ENCODE measurements around the gene CACNG1.

CACNG1 gene

DNA sequence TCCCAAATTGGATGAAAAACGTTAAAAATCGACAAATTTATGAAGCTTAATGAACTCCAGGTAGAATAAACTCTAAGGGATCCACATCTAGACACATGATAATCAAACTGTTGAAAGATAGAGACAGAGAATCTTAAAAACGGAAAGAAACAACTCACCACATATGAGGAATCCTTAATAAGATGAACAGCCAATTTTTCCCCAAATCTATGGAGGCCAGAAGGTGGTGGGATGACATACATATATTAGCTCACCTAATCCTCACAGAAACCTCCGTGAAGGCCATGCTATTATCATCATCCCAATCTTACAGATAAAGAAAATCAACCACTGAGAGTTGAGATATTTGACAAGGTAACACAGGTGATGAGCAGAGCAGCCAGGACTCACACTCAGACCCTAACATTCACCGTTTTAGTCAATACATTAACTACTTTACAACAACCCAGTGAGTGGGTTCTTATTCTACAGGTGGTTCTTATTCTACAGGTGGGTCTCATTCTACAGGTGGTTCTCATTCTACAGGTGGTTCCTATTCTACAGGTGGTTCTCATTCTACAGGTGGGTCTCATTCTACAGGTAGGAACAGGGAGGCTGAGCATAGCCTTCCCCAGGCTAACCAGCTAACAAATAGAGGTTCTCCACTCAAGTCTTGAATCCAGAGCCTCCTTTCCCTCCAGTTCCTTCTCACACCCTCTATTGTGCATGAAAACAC lies 4.8 kb downstream of the CACNG1 start:
- DNase-seq (ENCODE audit: low read depth, low spot score), result no peak
- H3K4me3 ChIP-seq (ENCODE audit: low read depth, low read length), result no peak overlapping the region
- TF ChIP-seq, protein P1, sequence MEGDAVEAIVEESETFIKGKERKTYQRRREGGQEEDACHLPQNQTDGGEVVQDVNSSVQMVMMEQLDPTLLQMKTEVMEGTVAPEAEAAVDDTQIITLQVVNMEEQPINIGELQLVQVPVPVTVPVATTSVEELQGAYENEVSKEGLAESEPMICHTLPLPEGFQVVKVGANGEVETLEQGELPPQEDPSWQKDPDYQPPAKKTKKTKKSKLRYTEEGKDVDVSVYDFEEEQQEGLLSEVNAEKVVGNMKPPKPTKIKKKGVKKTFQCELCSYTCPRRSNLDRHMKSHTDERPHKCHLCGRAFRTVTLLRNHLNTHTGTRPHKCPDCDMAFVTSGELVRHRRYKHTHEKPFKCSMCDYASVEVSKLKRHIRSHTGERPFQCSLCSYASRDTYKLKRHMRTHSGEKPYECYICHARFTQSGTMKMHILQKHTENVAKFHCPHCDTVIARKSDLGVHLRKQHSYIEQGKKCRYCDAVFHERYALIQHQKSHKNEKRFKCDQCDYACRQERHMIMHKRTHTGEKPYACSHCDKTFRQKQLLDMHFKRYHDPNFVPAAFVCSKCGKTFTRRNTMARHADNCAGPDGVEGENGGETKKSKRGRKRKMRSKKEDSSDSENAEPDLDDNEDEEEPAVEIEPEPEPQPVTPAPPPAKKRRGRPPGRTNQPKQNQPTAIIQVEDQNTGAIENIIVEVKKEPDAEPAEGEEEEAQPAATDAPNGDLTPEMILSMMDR (IDR thresholded peaks at IDR 0.05; ENCODE audit: low read depth, low read length), result no peak
- in situ Hi-C loops (cut with HindIII; ENCODE audit: low sequenced_read_pairs), result no loop called here

DNA sequence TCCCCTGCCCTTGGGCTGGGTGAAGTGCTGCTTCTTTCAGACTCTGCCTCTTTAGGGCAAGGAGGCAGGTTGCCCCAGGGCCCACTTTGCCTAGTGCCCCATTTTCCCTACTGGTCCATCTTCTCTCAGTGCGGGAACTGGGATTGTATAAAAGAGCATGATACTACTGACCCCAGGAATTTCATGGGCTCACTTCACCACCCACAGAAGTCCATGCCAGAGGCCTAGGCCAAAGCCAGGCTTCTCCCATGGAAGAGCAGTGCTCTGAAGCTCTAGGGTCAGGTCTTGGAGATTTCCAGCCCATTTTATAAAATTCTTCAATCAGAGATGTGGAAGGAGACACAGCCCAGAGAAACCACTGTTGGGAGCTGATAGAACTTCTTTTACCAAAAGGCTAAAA lies 5.7 kb downstream of the CACNG1 start:
- H3K4me3 ChIP-seq (ENCODE audit: low read depth, low read length), result no peak overlapping the region
- TF ChIP-seq, protein P1 (IDR thresholded peaks at IDR 0.05; ENCODE audit: low read depth, low read length), result no peak
- DNase-seq (ENCODE audit: low read depth, low spot score), result no peak
- in situ Hi-C loops (cut with HindIII; ENCODE audit: low sequenced_read_pairs), result no loop called here

DNA sequence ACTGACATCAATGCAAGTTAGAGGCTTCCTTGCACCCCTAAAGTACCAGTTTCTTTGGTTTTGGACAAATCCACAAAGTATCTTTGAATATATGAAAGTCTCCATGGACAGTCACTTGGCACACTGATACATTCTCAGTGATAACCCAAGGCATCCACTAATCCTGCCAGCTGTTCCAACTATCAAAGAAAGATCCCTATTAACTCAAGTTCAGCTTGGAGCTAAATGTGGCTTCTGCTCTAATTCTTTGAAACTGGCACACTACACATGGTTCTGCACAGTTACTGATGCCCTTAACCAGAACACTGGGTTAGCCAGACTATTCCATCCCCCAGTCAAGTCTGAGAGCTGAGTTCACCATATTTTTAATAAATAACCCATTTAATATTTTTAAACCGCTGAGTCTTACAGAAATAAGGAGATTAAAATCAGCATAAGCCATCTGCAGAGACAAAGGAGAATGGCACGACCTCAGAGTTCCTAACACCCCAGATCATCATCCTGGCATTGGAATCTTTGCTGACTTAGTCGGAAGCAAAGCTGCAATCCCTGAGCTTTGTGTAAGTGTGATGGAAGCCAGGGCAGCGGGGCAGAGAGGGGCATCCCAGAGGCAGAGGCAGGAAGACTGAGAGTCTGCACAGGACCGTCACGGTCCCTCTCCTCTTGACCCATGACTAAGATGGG lies 6.3 kb downstream of the CACNG1 start:
- in situ Hi-C loops (cut with HindIII; ENCODE audit: low sequenced_read_pairs), result no loop called here
- DNase-seq (ENCODE audit: low read depth, low spot score), result no peak
- no peak overlapping the region for H3K4me3 ChIP-seq (ENCODE audit: low read depth, low read length)
- TF ChIP-seq, protein P1 (IDR thresholded peaks at IDR 0.05; ENCODE audit: low read depth, low read length), result no peak

DNA sequence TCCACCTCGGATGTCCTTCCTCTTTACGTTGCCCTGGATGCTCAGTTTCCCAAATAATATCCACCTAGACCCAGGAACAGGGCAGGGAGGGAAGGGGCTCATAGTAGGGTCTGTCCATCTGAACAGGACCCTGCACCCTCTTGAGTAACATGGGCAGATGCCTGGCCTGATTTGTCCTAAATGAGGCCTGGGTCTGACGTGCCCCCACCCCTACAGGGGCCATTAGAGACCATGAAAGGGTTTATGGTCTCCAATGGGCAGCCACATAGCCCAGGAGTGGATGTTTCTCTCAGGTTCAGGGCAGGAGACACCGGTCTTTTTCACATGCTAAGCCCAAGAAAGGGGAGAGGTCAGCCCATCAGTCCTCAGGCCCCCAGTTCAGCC lies 6.8 kb downstream of the CACNG1 start:
- in situ Hi-C loops (cut with HindIII; ENCODE audit: low sequenced_read_pairs), result no loop called here
- TF ChIP-seq, protein P1 (IDR thresholded peaks at IDR 0.05; ENCODE audit: low read depth, low read length), result no peak
- no peak overlapping the region for H3K4me3 ChIP-seq (ENCODE audit: low read depth, low read length)
- DNase-seq (ENCODE audit: low read depth, low spot score), result no peak

DNA sequence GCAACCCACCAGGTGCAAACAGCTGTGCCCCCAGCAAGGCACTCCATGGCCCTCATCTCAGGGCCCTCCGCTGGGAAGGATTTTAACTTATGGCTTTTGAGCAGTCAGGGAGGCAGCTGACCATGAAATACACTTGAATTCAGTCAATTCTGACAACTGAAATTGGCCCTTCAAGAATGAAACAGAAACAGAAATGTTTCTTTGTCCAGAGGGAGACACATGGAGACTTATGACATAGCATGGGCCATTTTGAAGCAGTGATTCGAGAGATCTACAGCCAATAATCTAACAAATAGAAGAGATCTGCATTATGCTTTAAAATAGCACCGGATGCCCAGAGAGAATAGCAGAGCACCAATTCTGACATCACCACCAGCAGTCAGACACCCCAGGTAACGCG lies 7.5 kb downstream of the CACNG1 start:
- in situ Hi-C loops (cut with HindIII; ENCODE audit: low sequenced_read_pairs), result no loop called here
- TF ChIP-seq, protein P1 (IDR thresholded peaks at IDR 0.05; ENCODE audit: low read depth, low read length), result no peak
- no peak for DNase-seq (ENCODE audit: low read depth, low spot score)
- H3K4me3 ChIP-seq (ENCODE audit: low read depth, low read length), result no peak overlapping the region

DNA sequence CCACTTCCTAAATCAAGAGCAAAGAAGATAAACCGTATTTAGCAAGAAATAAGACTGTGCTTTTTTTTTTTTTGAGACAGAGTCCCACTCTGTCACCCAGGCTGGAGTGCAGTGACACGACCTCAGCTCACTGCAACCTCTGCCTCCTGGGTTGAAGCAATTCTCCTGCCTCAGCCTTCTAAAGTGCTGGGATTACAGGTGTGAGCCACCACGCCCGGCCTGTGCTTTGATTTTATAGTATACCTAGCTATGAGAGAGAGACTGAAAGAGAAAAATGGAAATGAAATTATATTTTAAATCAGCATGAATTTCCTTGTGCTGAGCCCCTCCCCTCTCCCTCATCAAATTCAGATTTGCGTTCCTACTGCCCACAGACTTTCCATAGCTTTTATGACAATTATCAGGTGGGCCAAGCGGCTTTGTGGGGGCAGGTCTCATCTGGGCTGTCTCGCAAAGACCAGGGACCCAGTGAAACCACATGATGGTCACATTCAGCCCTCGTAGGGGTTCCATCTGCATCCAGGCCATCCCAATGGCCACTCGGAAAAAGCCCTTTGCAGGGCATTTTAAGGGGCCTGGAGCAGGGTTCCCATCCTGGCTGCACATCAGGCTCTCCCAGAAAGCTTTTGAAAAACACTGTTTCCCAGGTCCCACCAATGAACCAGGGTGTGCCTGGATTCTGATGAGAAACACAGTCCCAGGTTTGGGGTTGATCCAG lies 8.5 kb downstream of the CACNG1 start:
- no peak overlapping the region for H3K4me3 ChIP-seq (ENCODE audit: low read depth, low read length)
- no peak for DNase-seq (ENCODE audit: low read depth, low spot score)
- in situ Hi-C loops (cut with HindIII; ENCODE audit: low sequenced_read_pairs), result no loop called here
- TF ChIP-seq, protein P1 (IDR thresholded peaks at IDR 0.05; ENCODE audit: low read depth, low read length), result no peak

All from astrocyte of the spinal cord (primary cell).